ENCODE results near the gene NPY4R2.
"Not testable (repeated sequence)": the region's sequence is repeated elsewhere in the genome, so short reads cannot be mapped to it uniquely, and the experiment has no call there.

GRCh38 chr10:47942351-47943019 lies 24.0 kb downstream of the NPY4R2 start:
- TF ChIP-seq CTCF (IDR thresholded peaks at IDR 0.05 in 4 of 5, conservative IDR thresholded peaks at IDR 0.05 in 1 of 5); POLR2A (IDR thresholded peaks at IDR 0.05): not testable (repeated sequence)
